HCT116 (cell line): ENCODE data around the gene ZCCHC3. TPM values are rescaled to one million over a fixed set of nuclear protein-coding genes. Genes with fewer than 3 reads are reported as not detected.

Experiments
- ATAC-seq: fragments of 200-7000 bp; cut with Tn5 transposase; 2 replicates; pipeline ENCODE4 v1.9.1; 2020; ENCODE audit warnings: mild to moderate bottlenecking, moderate library complexity
- BruUV-seq: library from RNA; stranded (reverse); fragments of 400-500 nt; replicated peaks from 2 replicates; lab custom pipeline; 2021; lab: Mats Ljungman, UMichigan
- CTCF ChIA-PET: fragments of 300-600 bp; sonication (Branson Sonifier 250); formaldehyde crosslinking; loops from one replicate; lab custom pipeline; 2021; ENCODE audit warnings: antibody characterized with exemption; lab: Charles Lee
- POLR2A ChIA-PET: fragments of 300-600, 350-600 bp; sonication (Branson Sonifier 250); formaldehyde crosslinking; loops from one replicate; lab custom pipeline; 2021; ENCODE audit warnings: antibody characterized with exemption; lab: Charles Lee
- RAD21 ChIA-PET, 2 experiments: fragments of 300-600 bp; sonication (Branson Sonifier 250); formaldehyde crosslinking; loops; one replicate each; lab custom pipeline; 2023; ENCODE audit warnings: low total read pairs in 2 of 2; ENCODE audit not compliant: uncharacterized antibody in 2 of 2, unreplicated experiment in 2 of 2, low non-redundant PET in 1 of 2; lab: Charles Lee
- DNase-seq: peaks from one replicate; pipeline ENCODE4 v3.0.0-alpha.2; 2010; ENCODE audit warnings: low read depth, low spot score
- H2AFZ ChIP-seq: fragments of 200-600 bp; shearing (Covaris generic), sonication (generic); 2 replicates; pipeline ENCODE4 v1.6.1; 2017; ENCODE audit warnings: low read depth, mixed run types, mixed read lengths, antibody characterized with exemption, low read length; ENCODE audit not compliant: poor library complexity, severe bottlenecking
- H3K27ac ChIP-seq: 2 replicates; pipeline ENCODE4 v1.5.1; 2012; ENCODE audit warnings: low read depth, low read length
- H3K27me3 ChIP-seq: fragments of 200-600 bp; sonication (generic); 2 replicates; pipeline ENCODE4 v1.6.1; 2016; ENCODE audit warnings: mixed run types, low read length, mixed read lengths; ENCODE audit not compliant: insufficient read depth
- H3K36me3 ChIP-seq, 2 experiments: fragments of 200-500 bp in 1 of 2; fragments of 200-600 bp in 1 of 2; sonication (Bioruptor generic) in 1 of 2; sonication (generic) in 1 of 2; 2 replicates each; pipeline versions ENCODE4 v1.5.1 to v1.6.1; 2014 to 2016; ENCODE audit warnings: low read length in 2 of 2, inconsistent platforms in 1 of 2, mixed read lengths in 1 of 2, mixed run types in 1 of 2; ENCODE audit not compliant: insufficient read depth in 2 of 2, control insufficient read depth in 1 of 2
- H3K4me1 ChIP-seq, 2 experiments: fragments of 200-600 bp in 1 of 2; sonication (generic) in 1 of 2; 2 replicates each; pipeline versions ENCODE4 v1.5.1 to v1.6.1; 2012 to 2017; ENCODE audit warnings: low read length in 2 of 2, inconsistent platforms in 1 of 2, mild to moderate bottlenecking in 1 of 2, mixed read lengths in 1 of 2, mixed run types in 1 of 2, moderate library complexity in 1 of 2; ENCODE audit not compliant: insufficient read depth in 2 of 2, control insufficient read depth in 1 of 2
- H3K4me2 ChIP-seq: fragments of 200-600 bp; sonication (generic); 2 replicates; pipeline ENCODE4 v1.6.1; 2017; ENCODE audit warnings: mixed run types, low read length, mixed read lengths
- H3K4me3 ChIP-seq, 2 experiments: fragments of 200-600 bp in 1 of 2; sonication (generic) in 1 of 2; replicated peaks in 1 of 2; 2 replicates each; pipeline ENCODE4 v1.5.1; 2011 to 2016; ENCODE audit warnings: low read length in 2 of 2, control low read depth in 1 of 2, low read depth in 1 of 2, mild to moderate bottlenecking in 1 of 2, mixed read lengths in 1 of 2, mixed run types in 1 of 2
- H3K79me2 ChIP-seq: fragments of 200-600 bp; sonication (generic); 2 replicates; pipeline ENCODE4 v1.6.1; 2017; ENCODE audit warnings: mild to moderate bottlenecking, mixed run types, low read length, moderate library complexity, mixed read lengths; ENCODE audit not compliant: insufficient read depth
- H3K9ac ChIP-seq: fragments of 200-600 bp; sonication (generic); 2 replicates; pipeline ENCODE4 v1.6.1; 2016; ENCODE audit warnings: low read length, mixed read lengths
- H3K9me2 ChIP-seq: fragments of 200-600 bp; sonication (generic), shearing (Covaris generic); 2 replicates; pipeline ENCODE4 v1.6.1; 2017; ENCODE audit warnings: mixed run types, mild to moderate bottlenecking, moderate library complexity; ENCODE audit not compliant: insufficient read depth
- H3K9me3 ChIP-seq, 2 experiments: fragments of 200-500 bp in 1 of 2; fragments of 200-600 bp in 1 of 2; sonication (Bioruptor generic) in 1 of 2; sonication (generic) in 1 of 2; 2 replicates each; pipeline ENCODE4 v1.6.1; 2014 to 2017; ENCODE audit warnings: low read length in 2 of 2, mixed read lengths in 2 of 2, inconsistent platforms in 1 of 2, low read depth in 1 of 2, mild to moderate bottlenecking in 1 of 2, mixed run types in 1 of 2, moderate library complexity in 1 of 2; ENCODE audit not compliant: control insufficient read depth in 1 of 2, insufficient read depth in 1 of 2
- H4K20me1 ChIP-seq: fragments of 200-600 bp; sonication (generic), shearing (Covaris generic); 2 replicates; pipeline ENCODE4 v1.6.1; 2017; ENCODE audit warnings: mixed run types, mild to moderate bottlenecking, moderate library complexity; ENCODE audit not compliant: insufficient read depth
- CEBPB ChIP-seq: IDR thresholded peaks from 2 replicates; pipeline ENCODE4 v1.6.1; 2012; ENCODE audit warnings: low read depth
- EGR1 ChIP-seq: IDR thresholded peaks from 2 replicates; pipeline ENCODE4 v1.6.1; 2012; ENCODE audit warnings: low read depth
- ELF1 ChIP-seq: IDR thresholded peaks from 2 replicates; pipeline ENCODE4 v1.6.1; 2012; ENCODE audit warnings: low read depth, borderline replicate concordance
- EZH2 ChIP-seq: fragments of 200-600 bp; sonication (generic); IDR thresholded peaks from 2 replicates; pipeline ENCODE4 v1.6.1; 2017; ENCODE audit warnings: antibody characterized with exemption, mixed run types
- EZH2phosphoT487 ChIP-seq: fragments of 200-600 bp; IDR thresholded peaks from 2 replicates; pipeline ENCODE4 v1.6.1; 2018; ENCODE audit warnings: antibody characterized with exemption, borderline replicate concordance
- FOSL1 ChIP-seq: IDR thresholded peaks from 2 replicates; pipeline ENCODE4 v1.6.1; 2012; ENCODE audit warnings: low read depth
- JUND ChIP-seq: IDR thresholded peaks from 2 replicates; pipeline ENCODE4 v1.6.1; 2012
- POLR2A ChIP-seq: IDR thresholded peaks from 2 replicates; pipeline ENCODE4 v1.7.0; 2011; ENCODE audit warnings: borderline replicate concordance; ENCODE audit not compliant: insufficient read depth, insufficient read length; ENCODE audit errors: extremely low read depth
- POLR2AphosphoS5 ChIP-seq: IDR thresholded peaks from 2 replicates; pipeline ENCODE4 v1.6.1; 2011; ENCODE audit warnings: mild to moderate bottlenecking, low read depth, low read length, moderate library complexity
- RAD21 ChIP-seq: IDR thresholded peaks from 2 replicates; pipeline ENCODE4 v1.6.1; 2012; ENCODE audit warnings: low read depth, mild to moderate bottlenecking
- SIN3A ChIP-seq: IDR thresholded peaks from 2 replicates; pipeline ENCODE4 v1.6.1; 2012; ENCODE audit warnings: low read depth
- SP1 ChIP-seq: IDR thresholded peaks from 2 replicates; pipeline ENCODE4 v1.6.1; 2012; ENCODE audit warnings: low read depth
- SRF ChIP-seq: IDR thresholded peaks from 2 replicates; pipeline ENCODE4 v1.6.1; 2012; ENCODE audit warnings: low read depth
- TCF7L2 ChIP-seq: IDR thresholded peaks from 2 replicates; pipeline ENCODE4 v1.7.0; 2011; ENCODE audit warnings: borderline replicate concordance, inconsistent platforms; ENCODE audit not compliant: insufficient read depth, insufficient read length; ENCODE audit errors: extremely low read depth
- YY1 ChIP-seq: IDR thresholded peaks from 2 replicates; pipeline ENCODE4 v1.6.1; 2011; ENCODE audit warnings: low read length, low read depth, moderate library complexity, mild to moderate bottlenecking; ENCODE audit not compliant: insufficient replicate concordance; ENCODE audit errors: extremely low read depth
- ZNF274 ChIP-seq: fragments of 200-500 bp; sonication (Bioruptor generic); IDR thresholded peaks from 2 replicates; pipeline ENCODE4 v1.6.1; 2014; ENCODE audit warnings: mild to moderate bottlenecking, low read depth, low read length, inconsistent platforms
- intact Hi-C: fragments of 100-400 bp; cut with micrococcal nuclease; formaldehyde crosslinking; loops from 2 replicates; pipeline ENCODE4 v1.10.0; 2022
- total RNA-seq: library from RNA; stranded (reverse); gene quantifications from one replicate; pipeline ENCODE4 v1.2.1, GENCODE V29; 2021; ENCODE audit not compliant: unreplicated experiment
- TF ChIP-seq, protein P1 (sequence below), 3 experiments: fragments of 200-600 bp in 1 of 3; sonication (generic) in 1 of 3; IDR thresholded peaks in 2 of 3; conservative IDR thresholded peaks in 1 of 3; 2 replicates each; pipeline ENCODE4 v1.5.1; 2012 to 2017; ENCODE audit warnings: low read depth in 2 of 3, low read length in 2 of 3, antibody characterized with exemption in 1 of 3, borderline replicate concordance in 1 of 3, control low read depth in 1 of 3, mild to moderate bottlenecking in 1 of 3, mixed read lengths in 1 of 3, mixed run types in 1 of 3, moderate library complexity in 1 of 3; ENCODE audit not compliant: insufficient read depth in 1 of 3
- TF ChIP-seq, protein P2 (sequence below): IDR thresholded peaks from 2 replicates; pipeline ENCODE4 v1.6.1; 2012; ENCODE audit warnings: low read depth
- TF ChIP-seq, protein P3 (sequence below): IDR thresholded peaks from 2 replicates; pipeline ENCODE4 v1.6.1; 2012
- TF ChIP-seq, protein P4 (sequence below): IDR thresholded peaks from 2 replicates; pipeline ENCODE4 v1.6.1; 2011; ENCODE audit warnings: mild to moderate bottlenecking, low read length, moderate library complexity; ENCODE audit not compliant: insufficient replicate concordance; ENCODE audit errors: extremely low read depth

Gene ZCCHC3
- total RNA-seq, 1 experiment from 2014 or later = 19.3 TPM

DNA sequence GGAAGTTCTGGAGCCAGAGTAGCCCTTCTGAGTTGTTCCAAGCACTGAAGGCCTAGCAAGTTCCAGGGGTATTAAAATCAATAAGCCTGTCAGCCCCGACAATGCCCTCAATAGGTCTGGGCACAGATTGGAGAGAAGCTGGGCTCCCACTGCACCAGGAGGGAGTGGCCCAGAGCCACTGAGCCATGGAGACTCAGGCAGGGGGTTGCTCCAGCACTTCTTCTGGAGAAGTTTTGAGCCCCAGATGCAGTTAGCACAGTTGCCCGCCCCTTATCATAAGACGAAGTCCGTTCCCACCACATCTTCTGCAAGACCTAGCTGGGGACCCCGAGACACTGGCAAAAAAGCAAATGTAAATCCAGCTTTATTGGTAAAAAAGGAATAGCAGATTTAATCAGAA lies 26.9 kb upstream of the ZCCHC3 start:
- RAD21 ChIA-PET = no interaction called here
- H3K79me2 ChIP-seq = no peaks in the 10 kb centered on the region
- H3K4me3 ChIP-seq = no peak overlapping the region
- POLR2A ChIA-PET = no interaction called here
- peaks cover 6 to 9% of the 10 kb centered on the region in 2 experiments for H3K4me1 ChIP-seq
- no peak overlapping the region for H3K9ac ChIP-seq
- intact Hi-C loops = no loop called here
- H3K36me3 ChIP-seq = peaks cover 0 to 4% of the 10 kb centered on the region in 2 experiments; a peak in 2 of 4 replicates
- CTCF ChIA-PET = no interaction called here
- H2AFZ ChIP-seq = no peak overlapping the region
- H3K27ac ChIP-seq = no peak overlapping the region
- H3K9me2 ChIP-seq = no peaks in the 10 kb centered on the region
- H3K4me2 ChIP-seq = no peak overlapping the region
- H3K27me3 ChIP-seq = no peaks in the 10 kb centered on the region
- H4K20me1 ChIP-seq = no peaks in the 10 kb centered on the region
- ATAC-seq (no peak), DNase-seq (no peak)
- BruUV-seq = no TSS peak
- TF ChIP-seq, protein P1, sequence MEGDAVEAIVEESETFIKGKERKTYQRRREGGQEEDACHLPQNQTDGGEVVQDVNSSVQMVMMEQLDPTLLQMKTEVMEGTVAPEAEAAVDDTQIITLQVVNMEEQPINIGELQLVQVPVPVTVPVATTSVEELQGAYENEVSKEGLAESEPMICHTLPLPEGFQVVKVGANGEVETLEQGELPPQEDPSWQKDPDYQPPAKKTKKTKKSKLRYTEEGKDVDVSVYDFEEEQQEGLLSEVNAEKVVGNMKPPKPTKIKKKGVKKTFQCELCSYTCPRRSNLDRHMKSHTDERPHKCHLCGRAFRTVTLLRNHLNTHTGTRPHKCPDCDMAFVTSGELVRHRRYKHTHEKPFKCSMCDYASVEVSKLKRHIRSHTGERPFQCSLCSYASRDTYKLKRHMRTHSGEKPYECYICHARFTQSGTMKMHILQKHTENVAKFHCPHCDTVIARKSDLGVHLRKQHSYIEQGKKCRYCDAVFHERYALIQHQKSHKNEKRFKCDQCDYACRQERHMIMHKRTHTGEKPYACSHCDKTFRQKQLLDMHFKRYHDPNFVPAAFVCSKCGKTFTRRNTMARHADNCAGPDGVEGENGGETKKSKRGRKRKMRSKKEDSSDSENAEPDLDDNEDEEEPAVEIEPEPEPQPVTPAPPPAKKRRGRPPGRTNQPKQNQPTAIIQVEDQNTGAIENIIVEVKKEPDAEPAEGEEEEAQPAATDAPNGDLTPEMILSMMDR (IDR thresholded peaks at IDR 0.05 in 2 of 3, conservative IDR thresholded peaks at IDR 0.05 in 1 of 3; ENCODE audit: borderline replicate concordance in 1 of 3, insufficient read depth in 1 of 3, low read depth in 2 of 3, low read length in 2 of 3) = no peak
- TF ChIP-seq RAD21 (no peak), EZH2phosphoT487 (no peak), SP1 (no peak), POLR2A (no peak), SRF (no peak), SIN3A (no peak), YY1 (no peak), ZNF274 (no peak), JUND (no peak), ELF1 (no peak), EGR1 (no peak), POLR2AphosphoS5 (no peak), TCF7L2 (no peak), FOSL1 (no peak), CEBPB (no peak), EZH2 (no peak)
- TF ChIP-seq, protein P2, sequence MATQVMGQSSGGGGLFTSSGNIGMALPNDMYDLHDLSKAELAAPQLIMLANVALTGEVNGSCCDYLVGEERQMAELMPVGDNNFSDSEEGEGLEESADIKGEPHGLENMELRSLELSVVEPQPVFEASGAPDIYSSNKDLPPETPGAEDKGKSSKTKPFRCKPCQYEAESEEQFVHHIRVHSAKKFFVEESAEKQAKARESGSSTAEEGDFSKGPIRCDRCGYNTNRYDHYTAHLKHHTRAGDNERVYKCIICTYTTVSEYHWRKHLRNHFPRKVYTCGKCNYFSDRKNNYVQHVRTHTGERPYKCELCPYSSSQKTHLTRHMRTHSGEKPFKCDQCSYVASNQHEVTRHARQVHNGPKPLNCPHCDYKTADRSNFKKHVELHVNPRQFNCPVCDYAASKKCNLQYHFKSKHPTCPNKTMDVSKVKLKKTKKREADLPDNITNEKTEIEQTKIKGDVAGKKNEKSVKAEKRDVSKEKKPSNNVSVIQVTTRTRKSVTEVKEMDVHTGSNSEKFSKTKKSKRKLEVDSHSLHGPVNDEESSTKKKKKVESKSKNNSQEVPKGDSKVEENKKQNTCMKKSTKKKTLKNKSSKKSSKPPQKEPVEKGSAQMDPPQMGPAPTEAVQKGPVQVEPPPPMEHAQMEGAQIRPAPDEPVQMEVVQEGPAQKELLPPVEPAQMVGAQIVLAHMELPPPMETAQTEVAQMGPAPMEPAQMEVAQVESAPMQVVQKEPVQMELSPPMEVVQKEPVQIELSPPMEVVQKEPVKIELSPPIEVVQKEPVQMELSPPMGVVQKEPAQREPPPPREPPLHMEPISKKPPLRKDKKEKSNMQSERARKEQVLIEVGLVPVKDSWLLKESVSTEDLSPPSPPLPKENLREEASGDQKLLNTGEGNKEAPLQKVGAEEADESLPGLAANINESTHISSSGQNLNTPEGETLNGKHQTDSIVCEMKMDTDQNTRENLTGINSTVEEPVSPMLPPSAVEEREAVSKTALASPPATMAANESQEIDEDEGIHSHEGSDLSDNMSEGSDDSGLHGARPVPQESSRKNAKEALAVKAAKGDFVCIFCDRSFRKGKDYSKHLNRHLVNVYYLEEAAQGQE = no peak
- TF ChIP-seq, protein P3, sequence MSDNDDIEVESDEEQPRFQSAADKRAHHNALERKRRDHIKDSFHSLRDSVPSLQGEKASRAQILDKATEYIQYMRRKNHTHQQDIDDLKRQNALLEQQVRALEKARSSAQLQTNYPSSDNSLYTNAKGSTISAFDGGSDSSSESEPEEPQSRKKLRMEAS = no peak
- TF ChIP-seq, protein P4, sequence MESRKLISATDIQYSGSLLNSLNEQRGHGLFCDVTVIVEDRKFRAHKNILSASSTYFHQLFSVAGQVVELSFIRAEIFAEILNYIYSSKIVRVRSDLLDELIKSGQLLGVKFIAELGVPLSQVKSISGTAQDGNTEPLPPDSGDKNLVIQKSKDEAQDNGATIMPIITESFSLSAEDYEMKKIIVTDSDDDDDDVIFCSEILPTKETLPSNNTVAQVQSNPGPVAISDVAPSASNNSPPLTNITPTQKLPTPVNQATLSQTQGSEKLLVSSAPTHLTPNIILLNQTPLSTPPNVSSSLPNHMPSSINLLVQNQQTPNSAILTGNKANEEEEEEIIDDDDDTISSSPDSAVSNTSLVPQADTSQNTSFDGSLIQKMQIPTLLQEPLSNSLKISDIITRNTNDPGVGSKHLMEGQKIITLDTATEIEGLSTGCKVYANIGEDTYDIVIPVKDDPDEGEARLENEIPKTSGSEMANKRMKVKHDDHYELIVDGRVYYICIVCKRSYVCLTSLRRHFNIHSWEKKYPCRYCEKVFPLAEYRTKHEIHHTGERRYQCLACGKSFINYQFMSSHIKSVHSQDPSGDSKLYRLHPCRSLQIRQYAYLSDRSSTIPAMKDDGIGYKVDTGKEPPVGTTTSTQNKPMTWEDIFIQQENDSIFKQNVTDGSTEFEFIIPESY = no peak
- no peaks in the 10 kb centered on the region for H3K9me3 ChIP-seq
